Stomach (tissue), 4 donors: ENCODE data around the gene NFE2L2.

Experiments used
- POLR2A ChIP-seq, 4 donors: fragments of 450-650 bp; IDR thresholded peaks; one replicate each; pipeline ENCODE4 v1.6.1; 2016; ENCODE audit warnings: antibody characterized with exemption in 4 of 4, control low read depth in 2 of 4, mild to moderate bottlenecking in 1 of 4, moderate library complexity in 1 of 4
- TF ChIP-seq, protein P1 (sequence below), 7 experiments: fragments of 450-650 bp in 4 of 7; fragments of 200-600 bp in 3 of 7; sonication (generic) in 3 of 7; IDR thresholded peaks; one replicate each; pipeline ENCODE4 v1.5.1; 2016 to 2019; ENCODE audit warnings: antibody characterized with exemption in 7 of 7, control low read depth in 2 of 7, mild to moderate bottlenecking in 1 of 7

DNA sequence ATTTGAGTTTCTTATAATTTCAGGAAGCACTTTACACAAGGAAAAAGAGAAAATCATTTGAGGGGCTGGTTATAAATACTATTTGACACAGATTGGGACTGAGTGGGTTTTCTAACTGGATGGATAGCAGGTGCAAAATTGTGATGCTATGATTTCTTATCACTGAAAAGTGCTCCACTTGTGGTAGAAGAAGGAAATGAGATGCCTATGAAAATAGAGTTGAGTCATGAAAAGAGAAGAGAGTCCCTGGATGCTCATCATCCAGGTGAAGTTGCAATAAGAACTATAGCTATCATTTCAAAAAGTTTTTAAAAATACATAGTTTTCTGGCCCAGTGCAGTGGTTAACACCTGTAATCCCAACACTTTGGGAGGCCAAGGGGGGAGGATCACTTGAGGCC, 39.4 kb upstream of the NFE2L2 start:
- TF ChIP-seq, protein P1, sequence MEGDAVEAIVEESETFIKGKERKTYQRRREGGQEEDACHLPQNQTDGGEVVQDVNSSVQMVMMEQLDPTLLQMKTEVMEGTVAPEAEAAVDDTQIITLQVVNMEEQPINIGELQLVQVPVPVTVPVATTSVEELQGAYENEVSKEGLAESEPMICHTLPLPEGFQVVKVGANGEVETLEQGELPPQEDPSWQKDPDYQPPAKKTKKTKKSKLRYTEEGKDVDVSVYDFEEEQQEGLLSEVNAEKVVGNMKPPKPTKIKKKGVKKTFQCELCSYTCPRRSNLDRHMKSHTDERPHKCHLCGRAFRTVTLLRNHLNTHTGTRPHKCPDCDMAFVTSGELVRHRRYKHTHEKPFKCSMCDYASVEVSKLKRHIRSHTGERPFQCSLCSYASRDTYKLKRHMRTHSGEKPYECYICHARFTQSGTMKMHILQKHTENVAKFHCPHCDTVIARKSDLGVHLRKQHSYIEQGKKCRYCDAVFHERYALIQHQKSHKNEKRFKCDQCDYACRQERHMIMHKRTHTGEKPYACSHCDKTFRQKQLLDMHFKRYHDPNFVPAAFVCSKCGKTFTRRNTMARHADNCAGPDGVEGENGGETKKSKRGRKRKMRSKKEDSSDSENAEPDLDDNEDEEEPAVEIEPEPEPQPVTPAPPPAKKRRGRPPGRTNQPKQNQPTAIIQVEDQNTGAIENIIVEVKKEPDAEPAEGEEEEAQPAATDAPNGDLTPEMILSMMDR (IDR thresholded peaks at IDR 0.05), result no peak
- TF ChIP-seq POLR2A (IDR thresholded peaks at IDR 0.05), result no peak
